HCT116 (cell line): Measurements from ENCODE around the gene BCAN. TPM values are rescaled to one million over a fixed set of nuclear protein-coding genes. Genes with fewer than 3 reads are reported as not detected.

ENCODE experiments used
- ATAC-seq: fragments of 200-7000 bp; cut with Tn5 transposase; 2 replicates; pipeline ENCODE4 v1.9.1; 2020; ENCODE audit warnings: mild to moderate bottlenecking, moderate library complexity
- BruUV-seq: library from RNA; stranded (reverse); fragments of 400-500 nt; replicated peaks from 2 replicates; lab custom pipeline; 2021; lab: Mats Ljungman, UMichigan
- CTCF ChIA-PET: fragments of 300-600 bp; sonication (Branson Sonifier 250); formaldehyde crosslinking; loops from one replicate; lab custom pipeline; 2021; ENCODE audit warnings: antibody characterized with exemption; lab: Charles Lee
- POLR2A ChIA-PET: fragments of 300-600, 350-600 bp; sonication (Branson Sonifier 250); formaldehyde crosslinking; loops from one replicate; lab custom pipeline; 2021; ENCODE audit warnings: antibody characterized with exemption; lab: Charles Lee
- RAD21 ChIA-PET, 2 experiments: fragments of 300-600 bp; sonication (Branson Sonifier 250); formaldehyde crosslinking; loops; one replicate each; lab custom pipeline; 2023; ENCODE audit warnings: low total read pairs in 2 of 2; ENCODE audit not compliant: uncharacterized antibody in 2 of 2, unreplicated experiment in 2 of 2, low non-redundant PET in 1 of 2; lab: Charles Lee
- DNase-seq: peaks from one replicate; pipeline ENCODE4 v3.0.0-alpha.2; 2010; ENCODE audit warnings: low read depth, low spot score
- H2AFZ ChIP-seq: fragments of 200-600 bp; shearing (Covaris generic), sonication (generic); 2 replicates; pipeline ENCODE4 v1.6.1; 2017; ENCODE audit warnings: low read depth, mixed run types, mixed read lengths, antibody characterized with exemption, low read length; ENCODE audit not compliant: poor library complexity, severe bottlenecking
- H3K27ac ChIP-seq: 2 replicates; pipeline ENCODE4 v1.5.1; 2012; ENCODE audit warnings: low read depth, low read length
- H3K27me3 ChIP-seq: fragments of 200-600 bp; sonication (generic); 2 replicates; pipeline ENCODE4 v1.6.1; 2016; ENCODE audit warnings: mixed run types, low read length, mixed read lengths; ENCODE audit not compliant: insufficient read depth
- H3K36me3 ChIP-seq, 2 experiments: fragments of 200-500 bp in 1 of 2; fragments of 200-600 bp in 1 of 2; sonication (Bioruptor generic) in 1 of 2; sonication (generic) in 1 of 2; 2 replicates each; pipeline versions ENCODE4 v1.5.1 to v1.6.1; 2014 to 2016; ENCODE audit warnings: low read length in 2 of 2, inconsistent platforms in 1 of 2, mixed read lengths in 1 of 2, mixed run types in 1 of 2; ENCODE audit not compliant: insufficient read depth in 2 of 2, control insufficient read depth in 1 of 2
- H3K4me1 ChIP-seq, 2 experiments: fragments of 200-600 bp in 1 of 2; sonication (generic) in 1 of 2; 2 replicates each; pipeline versions ENCODE4 v1.5.1 to v1.6.1; 2012 to 2017; ENCODE audit warnings: low read length in 2 of 2, inconsistent platforms in 1 of 2, mild to moderate bottlenecking in 1 of 2, mixed read lengths in 1 of 2, mixed run types in 1 of 2, moderate library complexity in 1 of 2; ENCODE audit not compliant: insufficient read depth in 2 of 2, control insufficient read depth in 1 of 2
- H3K4me2 ChIP-seq: fragments of 200-600 bp; sonication (generic); 2 replicates; pipeline ENCODE4 v1.6.1; 2017; ENCODE audit warnings: mixed run types, low read length, mixed read lengths
- H3K4me3 ChIP-seq, 2 experiments: fragments of 200-600 bp in 1 of 2; sonication (generic) in 1 of 2; replicated peaks in 1 of 2; 2 replicates each; pipeline ENCODE4 v1.5.1; 2011 to 2016; ENCODE audit warnings: low read length in 2 of 2, control low read depth in 1 of 2, low read depth in 1 of 2, mild to moderate bottlenecking in 1 of 2, mixed read lengths in 1 of 2, mixed run types in 1 of 2
- H3K79me2 ChIP-seq: fragments of 200-600 bp; sonication (generic); 2 replicates; pipeline ENCODE4 v1.6.1; 2017; ENCODE audit warnings: mild to moderate bottlenecking, mixed run types, low read length, moderate library complexity, mixed read lengths; ENCODE audit not compliant: insufficient read depth
- H3K9ac ChIP-seq: fragments of 200-600 bp; sonication (generic); 2 replicates; pipeline ENCODE4 v1.6.1; 2016; ENCODE audit warnings: low read length, mixed read lengths
- H3K9me2 ChIP-seq: fragments of 200-600 bp; sonication (generic), shearing (Covaris generic); 2 replicates; pipeline ENCODE4 v1.6.1; 2017; ENCODE audit warnings: mixed run types, mild to moderate bottlenecking, moderate library complexity; ENCODE audit not compliant: insufficient read depth
- H3K9me3 ChIP-seq, 2 experiments: fragments of 200-500 bp in 1 of 2; fragments of 200-600 bp in 1 of 2; sonication (Bioruptor generic) in 1 of 2; sonication (generic) in 1 of 2; 2 replicates each; pipeline ENCODE4 v1.6.1; 2014 to 2017; ENCODE audit warnings: low read length in 2 of 2, mixed read lengths in 2 of 2, inconsistent platforms in 1 of 2, low read depth in 1 of 2, mild to moderate bottlenecking in 1 of 2, mixed run types in 1 of 2, moderate library complexity in 1 of 2; ENCODE audit not compliant: control insufficient read depth in 1 of 2, insufficient read depth in 1 of 2
- H4K20me1 ChIP-seq: fragments of 200-600 bp; sonication (generic), shearing (Covaris generic); 2 replicates; pipeline ENCODE4 v1.6.1; 2017; ENCODE audit warnings: mixed run types, mild to moderate bottlenecking, moderate library complexity; ENCODE audit not compliant: insufficient read depth
- ATF3 ChIP-seq: IDR thresholded peaks from 2 replicates; pipeline ENCODE4 v1.6.1; 2012
- CEBPB ChIP-seq: IDR thresholded peaks from 2 replicates; pipeline ENCODE4 v1.6.1; 2012; ENCODE audit warnings: low read depth
- FOSL1 ChIP-seq: IDR thresholded peaks from 2 replicates; pipeline ENCODE4 v1.6.1; 2012; ENCODE audit warnings: low read depth
- MAX ChIP-seq: IDR thresholded peaks from 2 replicates; pipeline ENCODE4 v1.6.1; 2012
- REST ChIP-seq: IDR thresholded peaks from 2 replicates; pipeline ENCODE4 v1.6.1; 2012; ENCODE audit warnings: low read depth
- ZNF274 ChIP-seq: fragments of 200-500 bp; sonication (Bioruptor generic); IDR thresholded peaks from 2 replicates; pipeline ENCODE4 v1.6.1; 2014; ENCODE audit warnings: mild to moderate bottlenecking, low read depth, low read length, inconsistent platforms
- intact Hi-C: fragments of 100-400 bp; cut with micrococcal nuclease; formaldehyde crosslinking; loops from 2 replicates; pipeline ENCODE4 v1.10.0; 2022
- total RNA-seq: library from RNA; stranded (reverse); gene quantifications from one replicate; pipeline ENCODE4 v1.2.1, GENCODE V29; 2021; ENCODE audit not compliant: unreplicated experiment
- TF ChIP-seq, protein P1 (sequence below), 3 experiments: fragments of 200-600 bp in 1 of 3; sonication (generic) in 1 of 3; IDR thresholded peaks in 2 of 3; conservative IDR thresholded peaks in 1 of 3; 2 replicates each; pipeline ENCODE4 v1.5.1; 2012 to 2017; ENCODE audit warnings: low read depth in 2 of 3, low read length in 2 of 3, antibody characterized with exemption in 1 of 3, borderline replicate concordance in 1 of 3, control low read depth in 1 of 3, mild to moderate bottlenecking in 1 of 3, mixed read lengths in 1 of 3, mixed run types in 1 of 3, moderate library complexity in 1 of 3; ENCODE audit not compliant: insufficient read depth in 1 of 3

The BCAN gene
- total RNA-seq, 1 experiment from 2014 or later, result not detected

GRCh38 chr1:156691191-156691590 is 49.3 kb downstream of the BCAN start:
- H3K4me1 ChIP-seq, result peaks cover 62 to 76% of the 10 kb centered on the region in 2 experiments
- no peak overlapping the region for H3K4me3 ChIP-seq
- intact Hi-C loops, result no loop called here
- ChIA-PET CTCF (interaction anchor here (1.6 to 10.0 kb wide), 5 partner anchors 17 to 237 kb away, joined by 4 to 508 read pairs (median 104); partner anchors contain the start of genes CRABP2, INSRR, ISG20L2 and METTL25B), POLR2A (interaction anchor here (0.6 to 5.0 kb wide), 6 partner anchors 13 to 36 kb away, joined by 3 to 87 read pairs (median 10); partner anchors contain the start of genes CRABP2, ISG20L2, METTL25B and NES), RAD21 (interaction anchor here (1.8 to 4.0 kb wide), 5 partner anchors 15 to 169 kb away, joined by 9 to 67 read pairs (median 45); partner anchors contain the start of genes CRABP2 (in 2 of the 2) and NTRK1 (in 1 of the 2))
- no peaks in the 10 kb centered on the region for H4K20me1 ChIP-seq
- H3K79me2 ChIP-seq, result no peaks in the 10 kb centered on the region
- peak overlapping the region; percentile 35 for H2AFZ ChIP-seq
- TF ChIP-seq, protein P1, sequence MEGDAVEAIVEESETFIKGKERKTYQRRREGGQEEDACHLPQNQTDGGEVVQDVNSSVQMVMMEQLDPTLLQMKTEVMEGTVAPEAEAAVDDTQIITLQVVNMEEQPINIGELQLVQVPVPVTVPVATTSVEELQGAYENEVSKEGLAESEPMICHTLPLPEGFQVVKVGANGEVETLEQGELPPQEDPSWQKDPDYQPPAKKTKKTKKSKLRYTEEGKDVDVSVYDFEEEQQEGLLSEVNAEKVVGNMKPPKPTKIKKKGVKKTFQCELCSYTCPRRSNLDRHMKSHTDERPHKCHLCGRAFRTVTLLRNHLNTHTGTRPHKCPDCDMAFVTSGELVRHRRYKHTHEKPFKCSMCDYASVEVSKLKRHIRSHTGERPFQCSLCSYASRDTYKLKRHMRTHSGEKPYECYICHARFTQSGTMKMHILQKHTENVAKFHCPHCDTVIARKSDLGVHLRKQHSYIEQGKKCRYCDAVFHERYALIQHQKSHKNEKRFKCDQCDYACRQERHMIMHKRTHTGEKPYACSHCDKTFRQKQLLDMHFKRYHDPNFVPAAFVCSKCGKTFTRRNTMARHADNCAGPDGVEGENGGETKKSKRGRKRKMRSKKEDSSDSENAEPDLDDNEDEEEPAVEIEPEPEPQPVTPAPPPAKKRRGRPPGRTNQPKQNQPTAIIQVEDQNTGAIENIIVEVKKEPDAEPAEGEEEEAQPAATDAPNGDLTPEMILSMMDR (IDR thresholded peaks at IDR 0.05 in 2 of 3, conservative IDR thresholded peaks at IDR 0.05 in 1 of 3; ENCODE audit: borderline replicate concordance in 1 of 3, insufficient read depth in 1 of 3, low read depth in 2 of 3, low read length in 2 of 3), result no peak
- no peak for TF ChIP-seq REST
- no peak for TF ChIP-seq FOSL1
- TF ChIP-seq CEBPB, result no peak
- TF ChIP-seq MAX, result no peak
- TF ChIP-seq ZNF274, result no peak
- TF ChIP-seq ATF3, result no peak
- no peaks in the 10 kb centered on the region for H3K27me3 ChIP-seq
- no peaks in the 10 kb centered on the region for H3K9me2 ChIP-seq
- peak overlapping the region; percentile 84 for H3K4me2 ChIP-seq
- DNase-seq (no peak), ATAC-seq (no peak)
- H3K9me3 ChIP-seq, result no peaks in the 10 kb centered on the region
- peak overlapping the region; percentile 72 for H3K27ac ChIP-seq
- H3K9ac ChIP-seq, result peak overlapping the region; percentile 39
- no TSS peak for BruUV-seq
- H3K36me3 ChIP-seq, result no peaks in the 10 kb centered on the region
